ENCODE data around the gene KRTAP10-11.
"Not testable (repeated sequence)": the region's sequence is repeated elsewhere in the genome, so short reads cannot be mapped to it uniquely, and the experiment has no call there.

The KRTAP10-11 gene

DNA sequence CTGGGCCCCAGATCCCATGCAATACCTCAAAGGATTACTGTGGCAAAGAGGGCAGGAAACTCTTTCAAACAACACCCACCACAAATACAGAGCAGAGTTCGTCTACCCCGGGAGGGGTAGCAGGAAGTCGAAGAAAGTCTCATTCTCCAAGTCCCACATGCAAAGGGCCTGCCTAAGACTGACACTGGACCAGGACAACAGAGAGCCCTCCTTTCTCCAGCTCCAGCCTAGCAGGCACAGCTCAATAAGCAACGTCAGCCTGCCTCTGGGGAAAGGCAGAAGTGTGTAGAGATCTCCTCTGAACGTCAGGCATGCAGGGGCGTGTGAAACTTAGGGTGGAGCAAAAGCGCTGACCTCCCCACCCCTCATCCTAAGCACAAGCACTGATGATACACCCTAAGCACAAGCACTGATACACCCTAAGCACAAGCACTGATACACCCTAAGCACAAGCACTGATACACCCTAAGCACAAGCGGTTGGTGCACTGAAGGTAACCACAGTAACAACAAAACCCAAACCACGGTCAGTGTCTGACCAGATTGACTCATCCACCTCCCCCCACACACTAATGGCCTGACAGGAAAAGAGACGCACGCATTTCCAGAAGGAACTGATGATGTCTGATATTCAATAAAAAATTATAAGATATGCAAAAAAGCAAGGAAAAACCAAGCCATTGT, 12.8 kb downstream of the KRTAP10-11 start:
- DNase-seq (ENCODE audit: low spot score) = no peak

GRCh38 chr21:44661567-44661966, 15.4 kb downstream of the KRTAP10-11 start:
- in situ Hi-C loops (cut with MboI; ENCODE audit: low pct_unique_long_range_greater_than_20kb, low sequenced_read_pairs, unreplicated experiment); DNase-seq (ENCODE audit: low spot score): not testable (repeated sequence)

More for the DNA sequence above, 12.8 kb downstream of the KRTAP10-11 start:
- TF ChIP-seq, protein P1, sequence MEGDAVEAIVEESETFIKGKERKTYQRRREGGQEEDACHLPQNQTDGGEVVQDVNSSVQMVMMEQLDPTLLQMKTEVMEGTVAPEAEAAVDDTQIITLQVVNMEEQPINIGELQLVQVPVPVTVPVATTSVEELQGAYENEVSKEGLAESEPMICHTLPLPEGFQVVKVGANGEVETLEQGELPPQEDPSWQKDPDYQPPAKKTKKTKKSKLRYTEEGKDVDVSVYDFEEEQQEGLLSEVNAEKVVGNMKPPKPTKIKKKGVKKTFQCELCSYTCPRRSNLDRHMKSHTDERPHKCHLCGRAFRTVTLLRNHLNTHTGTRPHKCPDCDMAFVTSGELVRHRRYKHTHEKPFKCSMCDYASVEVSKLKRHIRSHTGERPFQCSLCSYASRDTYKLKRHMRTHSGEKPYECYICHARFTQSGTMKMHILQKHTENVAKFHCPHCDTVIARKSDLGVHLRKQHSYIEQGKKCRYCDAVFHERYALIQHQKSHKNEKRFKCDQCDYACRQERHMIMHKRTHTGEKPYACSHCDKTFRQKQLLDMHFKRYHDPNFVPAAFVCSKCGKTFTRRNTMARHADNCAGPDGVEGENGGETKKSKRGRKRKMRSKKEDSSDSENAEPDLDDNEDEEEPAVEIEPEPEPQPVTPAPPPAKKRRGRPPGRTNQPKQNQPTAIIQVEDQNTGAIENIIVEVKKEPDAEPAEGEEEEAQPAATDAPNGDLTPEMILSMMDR (IDR thresholded peaks at IDR 0.05; ENCODE audit: extremely low read depth, insufficient read depth, missing control alignments) = no peak
- in situ Hi-C loops (cut with MboI; ENCODE audit: low pct_unique_long_range_greater_than_20kb, low sequenced_read_pairs, unreplicated experiment) = no loop called here

GRCh38 chr21:44664691-44665090, 18.5 kb downstream of the KRTAP10-11 start:
- no peak for DNase-seq (ENCODE audit: low spot score)
- in situ Hi-C loops (cut with MboI; ENCODE audit: low pct_unique_long_range_greater_than_20kb, low sequenced_read_pairs, unreplicated experiment) = no loop called here

GRCh38 chr21:44666401-44667320, 20.4 kb downstream of the KRTAP10-11 start, which contains the start of gene KRTAP12-2:
Gene KRTAP12-2 (minus strand): TSS chr21:44666927. CDS start chr21:44666886, 41 bp downstream.
- in situ Hi-C loops (cut with MboI; ENCODE audit: low pct_unique_long_range_greater_than_20kb, low sequenced_read_pairs, unreplicated experiment) = no loop called here
- TF ChIP-seq, protein P1 (IDR thresholded peaks at IDR 0.05; ENCODE audit: extremely low read depth, insufficient read depth, missing control alignments) = no peak
- no peak for DNase-seq (ENCODE audit: low spot score)

More at GRCh38 chr21:44664691-44665090, 18.5 kb downstream of the KRTAP10-11 start:
- TF ChIP-seq, protein P1 (IDR thresholded peaks at IDR 0.05; ENCODE audit: extremely low read depth, insufficient read depth, missing control alignments) = no peak

- no peak for DNase-seq (ENCODE audit: low spot score)
- TF ChIP-seq, protein P1 (IDR thresholded peaks at IDR 0.05; ENCODE audit: extremely low read depth, insufficient read depth, missing control alignments) = no peak
- in situ Hi-C loops (cut with MboI; ENCODE audit: low pct_unique_long_range_greater_than_20kb, low sequenced_read_pairs, unreplicated experiment) = no loop called here
Observed at GRCh38 chr21:44667612-44668011, 21.4 kb downstream of the KRTAP10-11 start.

- DNase-seq (ENCODE audit: low spot score) = no peak
- in situ Hi-C loops (cut with MboI; ENCODE audit: low pct_unique_long_range_greater_than_20kb, low sequenced_read_pairs, unreplicated experiment) = no loop called here
- TF ChIP-seq, protein P1 (IDR thresholded peaks at IDR 0.05; ENCODE audit: extremely low read depth, insufficient read depth, missing control alignments) = no peak
Observed at GRCh38 chr21:44670642-44671432, 24.6 kb downstream of the KRTAP10-11 start.

Data from GM13977 (cell line).